HepG2 (cell line): ENCODE results near the gene IFITM5. TPM values are rescaled to one million over a fixed set of nuclear protein-coding genes. Genes with fewer than 3 reads are reported as not detected.
A peak's percentile ranks its signal among the peaks of the same experiment; 100 is the strongest.
"Not testable (repeated sequence)": the region's sequence is repeated elsewhere in the genome, so short reads cannot be mapped to it uniquely, and the experiment has no call there.

ENCODE experiments used
- ATAC-seq: fragments of 200-7000 bp; cut with Tn5 transposase; 3 replicates; pipeline ENCODE4 v1.9.1; 2020; ENCODE audit warnings: mild to moderate bottlenecking, moderate library complexity
- BruUV-seq: library from RNA; stranded (reverse); fragments of 400-500 nt; replicated peaks from 2 replicates; lab custom pipeline; 2021; lab: Mats Ljungman, UMichigan
- CTCF ChIA-PET: fragments of 300-600 bp; formaldehyde crosslinking; extraction: SDS; loops from one replicate; lab custom pipeline; 2021; ENCODE audit warnings: low total read pairs, inconsistent platforms, low intra/inter-chr PET ratio; lab: Yijun Ruan, JAX
- POLR2A ChIA-PET: fragments of 350-600 bp; sonication (Branson Sonifier 250); formaldehyde crosslinking; loops from one replicate; lab custom pipeline; 2020; ENCODE audit warnings: antibody characterized with exemption, inconsistent platforms; lab: Yijun Ruan, JAX
- DNase-seq: peaks from one replicate; pipeline ENCODE4 v3.0.0-alpha.2; 2015; ENCODE audit warnings: low spot score
- FAIRE-seq: peaks from 3 replicates; lab custom pipeline; 2011; peaks lifted over from hg19 to GRCh38; lab: Jason Lieb, UNC
- H2AFZ ChIP-seq: one replicate; pipeline ENCODE4 v1.6.1; 2011; ENCODE audit warnings: low read length, inconsistent platforms
- H3K27ac ChIP-seq: fragments of 300-600 bp; 3 replicates; pipeline ENCODE4 v1.8.0; 2011; ENCODE audit warnings: mixed run types, mild to moderate bottlenecking, mixed read lengths, low read length, inconsistent platforms; ENCODE audit not compliant: insufficient read depth; ENCODE audit errors: extremely low read length
- H3K27me3 ChIP-seq, 2 experiments: fragments of 200-600 bp in 1 of 2; 2 replicates in 1 of 2; 3 replicates in 1 of 2; pipeline versions ENCODE4 v1.6.0 to v1.8.0; 2011; ENCODE audit warnings: low read length in 2 of 2, mild to moderate bottlenecking in 2 of 2, moderate library complexity in 2 of 2, inconsistent platforms in 1 of 2; ENCODE audit not compliant: insufficient read depth in 2 of 2, control insufficient read depth in 1 of 2
- H3K36me3 ChIP-seq, 2 experiments: fragments of 200-600 bp in 1 of 2; replicated peaks in 1 of 2; 2 replicates in 1 of 2; 3 replicates in 1 of 2; pipeline versions ENCODE4 v1.5.1 to v1.8.0; 2011; ENCODE audit warnings: low read length in 2 of 2, inconsistent platforms in 1 of 2; ENCODE audit not compliant: insufficient read depth in 2 of 2, control insufficient read depth in 1 of 2
- H3K4me1 ChIP-seq: 2 replicates; pipeline ENCODE4 v1.5.1; 2012; ENCODE audit warnings: low read length, inconsistent platforms; ENCODE audit not compliant: insufficient read depth
- H3K4me2 ChIP-seq: 2 replicates; pipeline ENCODE4 v1.6.0; 2011; ENCODE audit warnings: low read depth, low read length, inconsistent platforms
- H3K4me3 ChIP-seq, 3 experiments: fragments of 200-600 bp in 1 of 3; sonication (generic), shearing (Covaris generic) in 1 of 3; replicated peaks in 1 of 3; 2 replicates each; pipeline ENCODE4 v1.5.1; 2011 to 2016; ENCODE audit warnings: low read length in 3 of 3, inconsistent platforms in 2 of 3, low read depth in 2 of 3, mild to moderate bottlenecking in 2 of 3, control low read depth in 1 of 3, mixed read lengths in 1 of 3; ENCODE audit not compliant: insufficient read depth in 1 of 3
- H3K79me2 ChIP-seq: one replicate; pipeline ENCODE4 v1.6.1; 2011; ENCODE audit warnings: low read length, inconsistent platforms; ENCODE audit not compliant: insufficient read depth
- H3K9ac ChIP-seq: 2 replicates; pipeline ENCODE4 v1.6.0; 2011; ENCODE audit warnings: mild to moderate bottlenecking, low read depth, low read length, inconsistent platforms; ENCODE audit not compliant: insufficient read depth
- H3K9me3 ChIP-seq: 2 replicates; pipeline ENCODE4 v1.5.1; 2012; ENCODE audit warnings: mild to moderate bottlenecking, low read length
- H4K20me1 ChIP-seq: 2 replicates; pipeline ENCODE4 v1.6.0; 2011; ENCODE audit warnings: inconsistent platforms, mild to moderate bottlenecking, low read length, moderate library complexity; ENCODE audit not compliant: insufficient read depth
- BRCA1 ChIP-seq: sonication (generic); formaldehyde crosslinking; IDR thresholded peaks from 2 replicates; pipeline ENCODE4 v1.4.0; 2020; ENCODE audit warnings: missing genetic modification reagents
- CHD2 ChIP-seq: IDR thresholded peaks from 2 replicates; pipeline ENCODE4 v1.6.1; 2011; ENCODE audit warnings: low read depth, low read length, improper control_type of control experiment
- HOXA7 ChIP-seq: sonication (generic); formaldehyde crosslinking; IDR thresholded peaks from 2 replicates; pipeline ENCODE4 v1.8.1; 2022; ENCODE audit warnings: mild to moderate bottlenecking, missing genetic modification reagents, moderate library complexity
- ISX ChIP-seq: sonication (generic); formaldehyde crosslinking; conservative IDR thresholded peaks from 2 replicates; pipeline ENCODE4 v1.5.0; 2020; ENCODE audit warnings: missing genetic modification reagents
- KDM3A ChIP-seq: IDR thresholded peaks from 2 replicates; pipeline ENCODE4 v1.6.1; 2018; ENCODE audit warnings: low read depth, missing compliant biosample characterization
- MAFF ChIP-seq: IDR thresholded peaks from 2 replicates; pipeline ENCODE4 v1.6.1; 2011; ENCODE audit warnings: low read depth, low read length, improper control_type of control experiment
- MAFG ChIP-seq: sonication (generic); formaldehyde crosslinking; IDR thresholded peaks from 2 replicates; pipeline ENCODE4 v1.5.1; 2020; ENCODE audit warnings: mild to moderate bottlenecking, missing genetic modification reagents
- MTA3 ChIP-seq: sonication (generic); formaldehyde crosslinking; IDR thresholded peaks from 2 replicates; pipeline ENCODE4 v1.4.0; 2020; ENCODE audit warnings: missing genetic modification reagents
- MXI1 ChIP-seq: IDR thresholded peaks from 3 replicates; pipeline ENCODE4 v1.6.1; 2012; ENCODE audit warnings: low read depth, low read length, inconsistent platforms, borderline replicate concordance
- PCBP1 ChIP-seq: fragments of 200-400 bp; formaldehyde crosslinking; IDR thresholded peaks from 2 replicates; pipeline ENCODE4 v1.6.1; 2017; ENCODE audit warnings: mild to moderate bottlenecking, low read depth, low read length, borderline replicate concordance
- ZFYVE20 ChIP-seq: sonication (generic); formaldehyde crosslinking; IDR thresholded peaks from 2 replicates; pipeline ENCODE4 v1.8.0; 2023; ENCODE audit warnings: low read depth, mild to moderate bottlenecking, moderate library complexity, missing genetic modification reagents, borderline replicate concordance
- ZMAT5 ChIP-seq: sonication (generic); formaldehyde crosslinking; IDR thresholded peaks from 2 replicates; pipeline ENCODE4 v1.5.0; 2020; ENCODE audit warnings: mild to moderate bottlenecking, low read depth, missing genetic modification reagents, borderline replicate concordance
- ZNF34 ChIP-seq: sonication (generic); formaldehyde crosslinking; IDR thresholded peaks from 2 replicates; pipeline ENCODE4 v1.4.0; 2020; ENCODE audit warnings: mild to moderate bottlenecking, missing genetic modification reagents, borderline replicate concordance
- ZNF639 ChIP-seq: conservative IDR thresholded peaks from 2 replicates; pipeline ENCODE4 v1.6.1; 2018; ENCODE audit warnings: missing genetic modification reagents
- WGBS: methylation state at CpG from one replicate; pipeline ENCODE4 v1.1.6; 2017; ENCODE audit warnings: low lambda C conversion rate; 5-methylcytosine and 5-hydroxymethylcytosine counted together
- in situ Hi-C: cut with HindIII; loops from 2 replicates; pipeline ENCODE4 v1.10.0; 2017; ENCODE audit warnings: low pct_unique_long_range_greater_than_20kb; ENCODE audit not compliant: extremely low pct_ligation_motif_present
- intact Hi-C: fragments of 100-400 bp; cut with micrococcal nuclease; formaldehyde crosslinking; loops from one replicate; pipeline ENCODE4 v1.10.0; 2022; ENCODE audit not compliant: unreplicated experiment
- polyA plus RNA-seq, 8 experiments: library from polyadenylated mRNA; depleted of rRNA in 3 of 8; stranded (reverse) in 7 of 8; unstranded in 1 of 8; fragments of >200 nt; fragmentation: Illumina TruSeq in 4 of 8; extraction: Trizol in 4 of 8; gene quantifications; 2 replicates each; pipeline versions ENCODE4 v1.2.1 to v1.2.3, GENCODE V29; 2011 to 2016; ENCODE audit warnings: low read depth in 4 of 8, missing spikeins in 1 of 8, mixed read lengths in 1 of 8; ENCODE audit not compliant: insufficient read depth in 1 of 8
- total RNA-seq, 5 experiments: library from RNA; depleted of rRNA; stranded (reverse); fragments of >200 nt; fragmentation: Illumina TruSeq; extraction: Trizol; gene quantifications; 2 replicates each; pipeline ENCODE4 v1.2.3, GENCODE V29; 2016; ENCODE audit warnings: low read depth in 1 of 5

The IFITM5 gene
- total and polyA plus RNA-seq, 2 of the 13 experiments (the other 11 are each of a cell fraction or from before 2014, with no cell fraction given), result not detected

GRCh38 chr11:286977-287820 lies 12.1 kb downstream of the IFITM5 start:
- Histone ChIP-seq H3K27me3 (peaks cover 8 to 58% of the 10 kb centered on the region in 2 experiments; a peak in 4 of 5 replicates), H3K4me1 (peaks cover 41% of the 10 kb centered on the region), H3K4me2 (peak overlapping the region; percentile 95; the same call in 1 of the 2 replicates)
- H3K4me3 ChIP-seq, POLR2A ChIA-PET, intact Hi-C loops, H3K9ac ChIP-seq, H2AFZ ChIP-seq, DNase-seq, H3K36me3 ChIP-seq, BruUV-seq, H3K9me3 ChIP-seq, FAIRE-seq, H3K27ac ChIP-seq, in situ Hi-C loops, ATAC-seq, H4K20me1 ChIP-seq, CTCF ChIA-PET, H3K79me2 ChIP-seq: not testable (repeated sequence)
- 81% methylated on average over 27 of the region's 27 CpGs for WGBS
- 0 out of 2 replicates have a peak, but pooled peaks have one; percentile 49 for TF ChIP-seq PCBP1

- no peak overlapping the region for H3K9ac ChIP-seq
- no peak for ATAC-seq
- no peak for DNase-seq
- FAIRE-seq, result no peak
- H3K27me3 ChIP-seq, result peaks cover 8 to 72% of the 10 kb centered on the region in 2 experiments; a peak in 4 of 5 replicates
- BruUV-seq, result no TSS peak
- in situ Hi-C loops (no loop called here), intact Hi-C loops (no loop called here)
- no peaks in the 10 kb centered on the region for H3K36me3 ChIP-seq
- no peak overlapping the region for H3K4me3 ChIP-seq
- CTCF ChIA-PET, result no interaction called here
- H3K9me3 ChIP-seq, result no peaks in the 10 kb centered on the region
- H3K4me2 ChIP-seq, result no peak overlapping the region
- WGBS, result 58% methylated on average over 3 of the region's 8 CpGs
- peaks cover 41% of the 10 kb centered on the region for H3K4me1 ChIP-seq
- no peak overlapping the region for H3K27ac ChIP-seq
- H2AFZ ChIP-seq, result no peak overlapping the region
- no peaks in the 10 kb centered on the region for H3K79me2 ChIP-seq
- TF ChIP-seq ZNF34 (CRISPR knock-in tag) (no peak), KDM3A (CRISPR knock-in tag) (no peak), ZFYVE20 (CRISPR knock-in tag) (no peak), MXI1 (no peak), MAFF (no peak), MTA3 (CRISPR knock-in tag) (no peak), PCBP1 (no peak), CHD2 (no peak), MAFG (CRISPR knock-in tag) (no peak), ZNF639 (CRISPR knock-in tag) (no peak), BRCA1 (CRISPR knock-in tag) (no peak), ISX (CRISPR knock-in tag) (no peak), ZMAT5 (CRISPR knock-in tag) (no peak), HOXA7 (CRISPR knock-in tag) (no peak)
- H4K20me1 ChIP-seq, result no peaks in the 10 kb centered on the region
- POLR2A ChIA-PET, result no interaction called here
Measured at GRCh38 chr11:285894-286220, 13.5 kb downstream of the IFITM5 start.
